HG03196 (cell line): ENCODE results near the gene TTC31.

ENCODE experiments used
- ATAC-seq: cut with Tn5 transposase; IDR thresholded peaks from one replicate; pipeline ENCODE4 v1.9.1; 2021; ENCODE audit not compliant: unreplicated experiment

TTC31 gene

GRCh38 chr2:74503506-74504475 is 20.9 kb downstream of the TTC31 start:
- ATAC-seq: no peak

GRCh38 chr2:74504591-74504990 is 21.7 kb downstream of the TTC31 start:
- ATAC-seq: no peak

DNA sequence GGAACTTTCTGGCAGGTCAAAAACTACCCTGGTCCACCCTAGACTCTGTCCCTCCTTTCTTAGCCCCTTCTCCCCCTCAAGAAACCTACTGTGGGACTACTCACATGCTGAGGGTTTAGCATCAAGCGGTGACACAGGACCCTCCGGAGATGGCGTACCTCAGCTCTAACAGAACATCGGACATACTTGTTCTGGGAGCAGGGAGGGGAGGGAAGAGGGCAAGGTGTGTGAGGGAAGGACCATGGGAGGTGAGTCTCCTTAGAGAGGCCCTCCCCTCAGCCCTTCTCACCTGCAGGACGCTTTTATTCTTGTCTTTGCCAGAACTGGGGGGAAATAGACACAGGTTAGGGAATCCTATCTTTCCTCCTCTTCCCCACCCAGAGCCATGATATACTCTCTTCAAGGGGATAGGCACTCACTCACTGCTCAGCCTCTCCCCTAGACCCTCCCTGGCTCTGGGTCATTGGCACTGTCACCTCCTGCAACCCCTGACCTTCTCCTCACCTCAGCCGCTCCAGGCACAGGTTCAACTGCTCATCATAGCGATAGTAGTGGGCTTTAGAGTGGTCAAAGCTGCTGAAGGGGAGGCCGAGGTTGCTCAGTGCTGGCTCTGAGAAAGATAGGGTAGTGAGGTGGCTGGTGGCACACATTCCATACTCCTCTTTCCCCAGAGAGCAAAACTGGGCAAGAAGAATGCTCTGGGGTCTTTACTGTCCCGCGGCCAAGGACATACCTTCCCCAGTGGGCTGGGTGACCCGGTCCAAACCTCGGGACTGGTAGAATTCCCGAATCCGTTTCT is 22.8 kb downstream of the TTC31 start:
- ATAC-seq: no peak

GRCh38 chr2:74507145-74507925 is 24.5 kb downstream of the TTC31 start, which contains the start of gene PCGF1:
Gene PCGF1 (minus strand): TSS chr2:74507695. CDS start chr2:74507668, 27 bp downstream.
- ATAC-seq: peak; percentile 75

- peak; percentile 3 for ATAC-seq
Observed at GRCh38 chr2:74507926-74508520, 25.1 kb downstream of the TTC31 start.

DNA sequence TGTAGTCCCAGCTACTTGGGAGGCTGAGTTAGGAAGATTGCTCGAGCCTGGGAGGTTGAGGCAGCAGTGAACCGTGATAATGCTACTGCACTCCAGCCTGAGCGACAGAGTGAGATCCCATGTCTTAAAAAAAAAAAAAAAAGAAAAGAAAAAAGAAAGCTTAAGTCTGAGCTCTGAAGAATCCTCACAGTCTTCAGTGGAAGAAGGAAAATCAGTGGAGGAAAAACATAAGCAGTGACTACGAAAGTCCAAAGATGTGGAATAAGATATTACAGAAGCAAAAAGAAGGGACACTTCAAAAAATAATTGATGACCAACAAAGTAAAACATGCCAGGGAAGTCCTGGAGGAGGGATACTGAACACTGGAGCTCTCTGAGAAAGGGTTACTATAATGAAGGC is 27.4 kb downstream of the TTC31 start:
- ATAC-seq: no peak

- ATAC-seq: no peak
Observed at GRCh38 chr2:74511104-74511989, 28.5 kb downstream of the TTC31 start.

GRCh38 chr2:74512744-74513604 is 30.1 kb downstream of the TTC31 start:
- ATAC-seq: no peak

GRCh38 chr2:74513605-74514367 is 30.9 kb downstream of the TTC31 start:
- ATAC-seq: no peak

GRCh38 chr2:74514368-74515270 is 31.7 kb downstream of the TTC31 start, which contains the start of gene TLX2:
Gene TLX2 (plus strand): TSS chr2:74514450. CDS start chr2:74514807, 357 bp downstream.
- no peak for ATAC-seq

DNA sequence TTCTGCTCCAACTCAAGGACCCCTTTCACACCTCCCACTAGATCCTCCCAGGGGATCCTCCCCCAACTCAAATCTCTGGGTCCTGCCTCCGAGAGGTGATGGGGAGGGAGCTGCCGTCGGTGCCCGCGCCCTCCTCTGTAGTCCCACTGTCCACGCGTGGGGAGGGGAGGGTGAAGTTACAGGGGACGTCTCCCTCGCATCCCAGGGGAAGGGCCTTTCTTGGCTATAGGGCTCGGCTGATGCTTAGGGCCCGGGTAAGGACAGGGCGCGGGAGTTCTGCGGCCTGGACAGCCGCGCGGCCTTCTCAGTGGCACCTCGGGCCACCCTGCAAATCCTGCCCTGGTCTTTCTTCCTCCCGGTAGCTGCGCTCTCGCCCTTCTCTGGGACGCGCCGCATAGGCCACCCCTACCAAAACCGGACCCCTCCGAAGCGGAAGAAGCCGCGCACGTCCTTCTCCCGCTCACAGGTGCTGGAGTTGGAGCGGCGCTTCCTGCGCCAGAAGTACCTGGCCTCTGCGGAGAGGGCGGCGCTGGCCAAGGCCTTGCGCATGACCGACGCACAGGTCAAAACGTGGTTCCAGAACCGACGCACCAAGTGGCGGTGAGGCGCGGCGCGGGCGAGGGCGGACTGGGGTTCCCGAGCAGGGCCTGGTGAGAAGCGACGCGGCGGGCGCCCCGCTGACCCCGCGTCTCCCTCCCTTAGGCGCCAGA is 32.5 kb downstream of the TTC31 start:
- no peak for ATAC-seq

DNA sequence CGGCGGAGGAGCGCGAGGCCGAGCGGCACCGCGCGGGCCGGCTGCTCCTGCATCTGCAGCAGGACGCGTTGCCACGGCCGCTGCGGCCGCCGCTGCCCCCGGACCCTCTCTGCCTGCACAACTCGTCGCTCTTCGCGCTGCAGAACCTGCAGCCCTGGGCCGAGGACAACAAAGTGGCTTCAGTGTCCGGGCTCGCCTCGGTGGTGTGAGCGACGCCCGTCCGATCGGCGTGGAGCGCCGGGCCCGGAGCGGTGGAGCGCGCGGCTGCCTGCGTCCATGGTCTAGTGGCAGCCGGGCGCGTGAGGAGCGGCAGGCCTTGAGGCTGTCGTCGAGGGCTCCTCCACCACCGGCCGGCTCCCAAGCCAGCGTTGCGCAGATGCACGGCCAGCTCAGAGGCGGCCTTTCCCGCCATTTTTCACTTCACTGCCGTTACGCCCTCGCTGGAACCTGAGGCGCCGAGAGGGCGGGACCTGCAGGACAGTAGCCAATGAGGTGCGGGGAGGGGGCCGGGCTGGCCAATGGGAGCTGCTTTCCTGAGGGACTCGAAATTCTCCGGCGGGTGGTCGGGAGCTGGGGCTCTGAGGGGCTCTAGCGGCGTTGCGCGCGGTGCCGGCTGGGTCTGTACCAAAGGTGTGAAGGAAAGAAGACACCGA is 33.2 kb downstream of the TTC31 start:
- no peak for ATAC-seq

DNA sequence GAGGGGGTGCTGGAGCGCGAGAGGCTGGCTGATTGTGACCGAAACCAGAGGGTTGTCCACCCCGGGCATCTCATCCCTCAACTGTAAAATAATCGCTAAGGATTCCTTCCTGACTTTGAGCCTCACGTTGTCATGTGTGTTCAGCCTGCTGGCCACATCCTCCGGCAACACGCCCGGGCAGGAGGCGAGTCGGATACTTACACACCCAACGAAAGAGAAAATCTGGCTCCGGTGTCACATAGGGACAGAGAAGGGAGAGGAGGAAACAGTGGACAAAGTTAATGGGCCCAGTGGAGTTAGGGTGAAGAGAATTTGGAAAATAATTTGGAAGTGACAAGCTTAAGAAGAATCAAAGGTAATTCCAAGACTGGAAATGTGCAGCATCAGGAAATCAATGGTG is 33.8 kb downstream of the TTC31 start:
- no peak for ATAC-seq

- no peak for ATAC-seq
Observed at GRCh38 chr2:74522516-74522915, 39.6 kb downstream of the TTC31 start.

GRCh38 chr2:74524005-74524404 is 41.1 kb downstream of the TTC31 start:
- ATAC-seq: no peak
